HTR-8/SVneo (cell line): ENCODE data around the gene LRRK2.

Experiments used
- DNase-seq: peaks from one replicate; pipeline ENCODE4 v3.0.0; 2011; ENCODE audit warnings: low spot score, mixed read lengths; ENCODE audit not compliant: insufficient read length
- FAIRE-seq: peaks from 2 replicates; lab custom pipeline; 2011; peaks lifted over from hg19 to GRCh38; lab: Jason Lieb, UNC

LRRK2 gene

DNA sequence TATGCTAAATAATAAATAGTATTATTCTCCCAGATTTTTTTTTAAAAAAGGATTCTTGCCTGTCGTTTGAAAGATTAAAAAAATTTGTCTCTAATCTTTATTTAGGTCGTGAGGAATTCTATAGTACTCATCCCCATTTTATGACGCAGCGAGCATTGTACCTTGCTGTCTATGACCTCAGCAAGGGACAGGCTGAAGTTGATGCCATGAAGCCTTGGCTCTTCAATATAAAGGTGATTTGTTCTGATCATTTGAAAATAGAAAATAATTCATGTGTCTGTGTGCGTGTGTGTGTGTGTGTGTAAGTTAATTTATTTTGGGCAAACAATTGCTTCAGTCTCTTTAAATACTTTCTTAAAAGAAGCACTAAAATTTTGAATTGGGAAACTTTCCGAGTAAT lies 84.2 kb downstream of the LRRK2 start:
- DNase-seq, result no peak
- FAIRE-seq, result no peak

DNA sequence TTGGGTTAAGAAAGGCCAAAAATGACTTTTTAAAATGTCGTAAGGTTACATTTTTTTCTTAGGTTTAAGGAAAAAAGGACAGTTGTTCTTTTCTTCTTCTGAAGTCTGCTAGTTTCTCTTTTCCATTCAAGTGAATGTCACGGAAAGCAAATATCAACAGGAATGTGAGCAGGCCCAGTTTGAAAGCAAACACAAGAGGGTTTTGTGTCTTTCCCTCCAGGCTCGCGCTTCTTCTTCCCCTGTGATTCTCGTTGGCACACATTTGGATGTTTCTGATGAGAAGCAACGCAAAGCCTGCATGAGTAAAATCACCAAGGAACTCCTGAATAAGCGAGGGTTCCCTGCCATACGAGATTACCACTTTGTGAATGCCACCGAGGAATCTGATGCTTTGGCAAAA lies 85.4 kb downstream of the LRRK2 start:
- no peak for FAIRE-seq
- DNase-seq, result no peak

DNA sequence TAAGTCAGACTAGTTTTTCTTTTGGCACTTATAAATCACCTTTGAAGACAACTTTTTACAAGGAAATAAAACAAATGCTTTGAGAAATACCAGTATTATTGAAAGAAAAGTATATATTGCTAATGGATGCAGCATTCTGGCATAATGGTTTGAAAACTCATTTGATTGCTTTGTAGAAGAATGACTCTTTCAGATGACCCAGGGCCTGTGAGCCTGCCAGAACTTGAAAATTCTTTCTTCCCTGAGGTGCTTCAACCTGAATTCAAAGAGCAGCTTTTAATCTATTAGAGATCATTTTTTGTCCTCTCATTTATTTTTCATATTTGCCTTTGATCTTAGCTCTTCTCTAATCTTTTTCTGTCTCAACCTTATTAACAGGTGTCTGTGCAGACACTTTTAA lies 87.4 kb downstream of the LRRK2 start:
- FAIRE-seq (no peak), DNase-seq (no peak)

DNA sequence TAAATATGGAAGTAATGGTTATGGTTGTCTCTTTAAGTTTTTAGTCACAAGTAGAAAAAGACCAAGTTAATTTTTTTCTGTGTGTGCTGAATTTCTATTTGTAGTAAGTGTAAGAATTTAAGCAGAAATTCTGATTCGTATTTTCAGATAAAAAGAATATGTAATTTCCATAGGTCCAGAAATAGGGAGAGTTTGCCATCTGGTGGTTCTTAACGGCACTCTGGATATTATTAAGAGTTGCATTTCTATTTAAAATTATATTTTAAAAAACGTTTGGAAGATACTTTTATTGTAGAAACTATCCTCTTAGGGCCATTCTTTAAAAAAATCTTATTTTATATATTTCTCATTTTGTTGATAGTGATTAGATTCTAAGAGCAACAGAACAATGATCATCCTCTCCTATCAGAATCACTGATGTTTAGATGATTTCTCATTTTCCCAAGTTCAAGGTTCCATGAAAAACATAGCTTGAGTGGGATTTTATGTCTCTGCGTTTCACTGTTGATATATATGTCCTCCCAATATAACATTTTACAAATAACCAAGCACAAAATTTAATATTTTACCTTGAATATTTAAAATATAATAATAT lies 88.3 kb downstream of the LRRK2 start:
- DNase-seq, result no peak

DNA sequence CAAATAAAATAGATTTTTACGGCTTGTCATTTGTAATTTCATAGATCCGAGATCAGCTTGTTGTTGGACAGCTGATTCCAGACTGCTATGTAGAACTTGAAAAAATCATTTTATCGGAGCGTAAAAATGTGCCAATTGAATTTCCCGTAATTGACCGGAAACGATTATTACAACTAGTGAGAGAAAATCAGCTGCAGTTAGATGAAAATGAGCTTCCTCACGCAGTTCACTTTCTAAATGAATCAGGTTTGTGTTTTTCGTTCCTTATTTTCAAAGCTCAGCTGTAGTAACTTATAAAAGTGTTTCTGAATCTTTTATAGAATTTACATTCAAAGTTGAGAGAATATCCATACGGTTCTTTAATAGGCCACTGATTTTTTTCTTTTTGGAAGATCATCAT lies 89.1 kb downstream of the LRRK2 start:
- FAIRE-seq (no peak), DNase-seq (no peak)

More for the DNA sequence above, 88.3 kb downstream of the LRRK2 start:
- no peak for FAIRE-seq

DNA sequence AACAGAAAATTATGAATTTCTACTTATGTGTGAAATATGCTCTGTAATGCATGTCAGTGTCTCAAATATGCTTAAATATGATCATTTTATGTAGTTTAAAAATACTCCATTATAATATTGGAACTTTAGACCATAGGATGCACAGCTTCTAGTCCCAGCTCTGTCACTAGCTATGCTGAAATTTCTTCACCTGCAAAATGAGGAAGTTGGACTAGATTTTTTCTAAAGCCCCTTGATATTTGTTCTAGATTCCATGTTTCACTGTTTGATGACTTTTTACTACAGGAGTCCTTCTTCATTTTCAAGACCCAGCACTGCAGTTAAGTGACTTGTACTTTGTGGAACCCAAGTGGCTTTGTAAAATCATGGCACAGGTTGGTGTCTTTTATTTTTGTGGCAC lies 90.1 kb downstream of the LRRK2 start:
- FAIRE-seq (no peak), DNase-seq (no peak)

DNA sequence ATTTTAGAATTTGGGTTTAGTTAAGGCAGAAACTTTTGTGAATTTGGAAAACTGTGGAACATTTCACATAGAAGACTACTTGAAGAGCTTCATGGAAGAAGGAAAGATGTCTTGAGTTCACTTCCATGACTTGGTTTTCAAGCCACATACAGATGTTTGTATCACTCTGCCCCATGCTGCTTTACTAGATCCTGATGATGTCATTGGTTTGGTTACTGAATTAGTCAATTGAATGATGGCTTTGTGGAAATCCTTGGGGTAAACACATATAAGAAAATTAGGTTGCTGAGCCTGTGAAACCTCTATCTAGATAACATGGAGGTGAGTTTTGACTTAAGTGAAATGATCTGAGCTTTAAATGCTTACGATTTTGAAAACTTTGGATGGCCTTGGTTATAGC lies 90.6 kb downstream of the LRRK2 start:
- FAIRE-seq (no peak), DNase-seq (no peak)

DNA sequence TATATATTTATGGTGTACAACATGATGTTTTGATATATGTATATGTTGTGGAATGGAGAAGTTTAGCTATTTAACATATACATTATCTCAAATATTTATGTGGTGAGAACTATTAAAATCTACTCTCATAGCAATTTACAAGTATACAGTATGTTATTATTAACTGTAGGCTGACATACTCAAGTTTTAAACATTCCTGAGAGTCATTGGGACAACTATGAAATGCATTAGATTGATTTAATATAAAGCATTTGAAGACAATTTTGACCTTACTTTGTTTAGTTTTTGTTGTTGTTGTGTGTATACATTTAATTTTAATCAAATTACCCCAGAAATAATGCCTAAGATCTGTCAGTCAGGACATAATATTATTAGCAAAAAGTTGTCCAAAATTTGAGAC lies 99.5 kb downstream of the LRRK2 start:
- DNase-seq (no peak), FAIRE-seq (no peak)

DNA sequence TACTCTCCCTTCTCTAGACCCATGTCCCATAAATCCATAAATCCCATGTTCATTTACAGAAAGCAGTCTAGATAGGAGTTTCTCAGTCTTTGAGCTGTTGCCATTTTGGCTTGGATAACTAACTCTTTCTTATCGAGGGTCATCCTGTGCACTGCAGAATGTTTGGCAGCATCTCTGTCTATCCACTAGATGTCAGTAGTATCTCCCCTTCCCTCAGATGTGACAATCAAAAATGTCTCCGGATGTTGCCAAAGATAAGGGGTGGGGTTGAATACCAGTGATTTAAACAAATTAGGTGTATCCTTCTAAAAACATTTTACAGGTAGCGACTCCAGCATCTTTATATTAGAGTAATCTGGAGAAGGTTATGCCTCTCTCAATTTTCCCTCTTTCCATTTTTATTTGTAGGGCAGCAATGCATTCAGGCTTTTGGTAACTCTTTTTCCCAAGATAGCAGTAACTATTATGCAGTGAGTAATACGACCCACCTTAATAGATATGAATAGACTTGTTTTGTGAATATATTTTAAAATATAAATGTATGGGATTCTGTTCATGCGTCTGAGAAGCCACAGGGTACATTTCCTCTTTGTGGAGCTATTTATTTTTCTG lies 100.7 kb downstream of the LRRK2 start:
- DNase-seq (peak; percentile 0), FAIRE-seq (no peak)

DNA sequence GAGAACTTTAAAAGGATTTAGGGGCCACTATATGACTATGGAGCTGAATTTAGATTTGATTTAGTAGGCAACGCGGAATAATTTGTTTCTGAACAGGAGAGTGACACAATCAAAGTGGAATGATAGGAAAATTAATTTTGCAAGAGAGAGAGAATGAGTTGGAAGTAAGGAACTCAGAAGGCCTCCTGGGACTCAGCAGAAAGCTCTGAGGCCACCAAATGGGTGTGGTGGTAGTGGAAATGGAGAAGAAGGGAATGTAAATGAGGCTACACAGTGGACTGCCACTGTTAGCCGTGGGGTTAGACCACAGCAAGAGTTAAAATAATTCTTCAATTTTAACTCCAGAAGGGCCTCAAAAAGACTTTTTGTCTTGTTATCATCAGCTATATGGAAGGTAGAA lies 102.7 kb downstream of the LRRK2 start:
- FAIRE-seq (no peak), DNase-seq (no peak)

DNA sequence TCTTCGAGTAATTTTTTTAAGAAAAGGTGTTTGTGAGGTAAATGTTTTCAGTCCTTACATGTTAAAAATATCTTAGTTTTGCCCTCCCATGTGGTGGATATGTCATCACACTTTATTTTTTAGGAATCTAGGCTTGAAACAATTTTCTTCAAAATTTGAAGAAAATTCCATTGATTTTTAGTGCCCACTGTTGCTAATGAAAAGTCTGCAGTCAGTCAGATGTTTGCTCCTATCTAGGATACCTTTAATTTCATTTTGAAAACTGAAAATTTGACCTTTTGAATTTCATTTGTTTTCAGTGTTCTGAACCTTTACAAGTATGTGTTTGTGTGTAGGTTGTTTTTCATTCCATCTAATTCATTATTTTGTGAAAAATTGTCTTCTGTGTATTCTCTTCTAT lies 105.4 kb downstream of the LRRK2 start:
- FAIRE-seq (no peak), DNase-seq (no peak)

DNA sequence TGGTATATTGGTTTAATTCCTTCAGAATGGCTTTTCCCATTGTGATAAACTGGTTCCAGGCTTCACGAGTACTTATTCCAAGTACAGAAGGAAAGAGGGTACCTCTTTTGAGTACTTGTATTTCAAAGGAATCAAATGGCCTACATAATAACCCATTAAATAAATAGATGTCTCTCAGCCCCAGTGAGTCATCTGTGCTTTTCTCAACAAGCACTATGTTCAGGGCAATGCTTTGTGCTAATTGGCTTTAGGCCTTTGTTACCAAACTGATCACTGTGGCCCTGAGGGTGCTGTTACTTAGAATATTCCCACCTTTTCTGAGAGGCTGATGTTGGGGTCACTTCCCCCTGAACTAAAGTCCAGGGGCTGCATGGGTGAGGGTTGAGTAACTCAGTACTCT lies 107.1 kb downstream of the LRRK2 start:
- DNase-seq (no peak), FAIRE-seq (no peak)

DNA sequence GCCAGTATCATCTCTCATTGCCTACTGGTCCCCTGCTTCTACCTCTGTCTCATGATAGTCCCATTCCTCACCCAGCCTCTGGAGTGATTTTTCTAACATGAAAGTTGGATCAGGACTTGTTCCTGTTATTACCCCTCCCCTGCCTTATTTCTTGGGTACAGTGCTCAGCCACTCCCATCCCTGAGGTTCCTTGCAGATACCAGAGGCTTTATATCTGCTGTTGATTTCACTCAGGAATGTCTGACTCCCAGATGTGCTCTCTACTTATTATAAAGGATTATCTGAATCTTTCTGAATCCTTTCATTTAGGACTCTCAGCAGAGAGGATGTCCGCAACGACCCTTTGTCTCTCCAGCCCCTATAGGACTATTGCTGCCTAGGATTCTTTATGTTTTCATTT lies 111.2 kb downstream of the LRRK2 start:
- no peak for FAIRE-seq
- no peak for DNase-seq

DNA sequence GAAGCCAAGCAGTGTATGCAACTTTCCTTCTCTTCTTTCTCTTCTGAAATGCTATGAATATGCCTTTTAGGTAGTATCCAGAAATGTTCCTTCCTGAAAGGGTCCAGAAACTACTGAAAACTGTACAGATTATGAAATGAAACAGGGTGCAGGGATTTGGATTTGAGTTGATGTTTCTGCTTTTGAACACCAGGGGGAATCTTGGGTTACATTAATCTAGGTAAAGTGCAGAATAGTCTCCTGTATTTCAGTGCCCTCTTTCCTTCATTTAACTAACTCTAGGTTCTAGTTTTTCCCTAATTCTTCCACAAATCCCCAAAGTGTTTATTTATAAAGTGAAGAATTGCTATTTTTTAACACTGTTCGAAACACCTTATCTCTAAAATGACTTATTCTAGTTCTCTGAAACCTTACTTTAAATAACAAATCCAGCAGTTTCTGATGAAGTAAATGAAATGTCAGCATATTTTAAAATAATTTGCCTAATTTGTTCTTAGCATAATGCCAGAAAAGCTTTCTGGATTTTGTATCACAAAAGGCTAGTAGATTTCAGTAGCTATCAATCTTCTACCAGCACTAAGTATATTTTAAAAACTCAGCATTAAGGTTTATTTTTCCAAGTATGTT lies 111.9 kb downstream of the LRRK2 start:
- FAIRE-seq (no peak), DNase-seq (no peak)

DNA sequence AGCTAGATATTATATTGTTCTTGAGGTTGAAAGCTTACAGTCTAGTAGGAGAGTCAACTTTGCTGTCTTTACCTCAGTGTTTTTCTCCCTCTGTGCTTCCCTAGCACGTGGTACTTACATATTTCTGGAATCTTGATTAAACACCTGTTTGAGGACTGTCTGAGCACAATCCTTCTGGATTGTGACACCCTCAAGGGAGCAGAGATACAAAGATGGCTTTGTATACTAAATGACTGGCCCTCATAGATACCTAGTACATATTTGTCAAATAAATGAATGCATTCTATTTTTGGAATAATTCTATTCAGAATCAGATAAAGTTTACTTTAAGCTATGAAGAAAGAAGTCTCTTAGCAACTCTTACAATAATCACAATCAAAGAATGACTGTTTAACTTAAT lies 113.3 kb downstream of the LRRK2 start:
- FAIRE-seq (no peak), DNase-seq (no peak)

DNA sequence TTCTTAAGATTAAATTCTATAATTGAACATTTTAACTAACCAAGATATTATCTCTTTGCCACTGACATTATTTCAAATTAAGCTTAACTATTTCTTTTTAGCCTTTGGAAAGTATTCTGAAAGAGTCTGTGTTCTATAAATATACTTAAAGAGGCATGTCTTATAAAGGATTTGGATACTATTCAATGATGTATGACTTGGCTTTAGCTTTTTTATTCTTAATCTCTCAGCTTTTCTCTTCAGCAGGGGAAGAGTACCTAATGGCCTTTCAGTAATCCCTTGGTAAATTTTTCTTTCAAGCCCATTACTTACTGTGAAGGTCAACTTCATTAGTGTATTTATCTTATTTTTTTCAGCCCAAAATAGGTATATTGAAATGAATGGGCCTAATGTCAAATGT lies 113.8 kb downstream of the LRRK2 start:
- no peak for DNase-seq
- no peak for FAIRE-seq

DNA sequence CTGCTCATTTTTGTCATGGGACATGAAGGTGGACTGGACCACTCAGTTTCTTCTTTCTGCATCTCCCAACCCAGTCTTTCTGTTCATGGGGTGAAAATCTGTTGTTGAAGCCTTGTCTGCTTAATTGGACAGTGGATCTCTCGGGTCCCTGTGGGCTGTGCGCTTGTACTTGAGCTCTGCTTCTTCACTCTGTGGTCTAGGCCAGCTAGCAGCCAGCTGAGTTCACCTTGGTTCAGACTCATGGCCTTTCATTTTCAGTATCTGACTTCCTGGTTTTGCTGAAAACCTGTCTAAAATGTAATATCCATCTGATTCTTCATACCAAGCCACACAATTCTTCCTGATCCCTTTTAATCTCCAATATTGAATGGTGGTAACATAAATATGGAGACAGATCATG lies 117.2 kb downstream of the LRRK2 start:
- no peak for DNase-seq
- FAIRE-seq, result no peak

DNA sequence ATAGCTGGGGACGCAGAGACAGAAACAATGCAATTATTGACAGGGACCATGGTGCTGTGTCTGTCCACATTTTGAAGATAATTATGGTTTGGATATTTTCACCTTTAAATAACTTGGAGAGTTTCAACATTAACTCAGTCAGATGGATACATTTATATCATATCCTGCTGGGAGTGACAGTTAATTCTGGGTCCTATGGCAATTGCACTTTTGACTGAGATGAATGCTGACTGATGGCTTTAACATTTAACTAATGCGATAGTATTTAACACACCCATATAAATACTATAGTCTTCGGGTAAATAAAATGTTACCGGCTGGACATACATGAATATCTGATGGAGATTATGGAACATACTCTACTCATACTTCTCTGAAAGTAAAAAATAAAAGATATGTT lies 118.3 kb downstream of the LRRK2 start:
- FAIRE-seq, result no peak
- no peak for DNase-seq

DNA sequence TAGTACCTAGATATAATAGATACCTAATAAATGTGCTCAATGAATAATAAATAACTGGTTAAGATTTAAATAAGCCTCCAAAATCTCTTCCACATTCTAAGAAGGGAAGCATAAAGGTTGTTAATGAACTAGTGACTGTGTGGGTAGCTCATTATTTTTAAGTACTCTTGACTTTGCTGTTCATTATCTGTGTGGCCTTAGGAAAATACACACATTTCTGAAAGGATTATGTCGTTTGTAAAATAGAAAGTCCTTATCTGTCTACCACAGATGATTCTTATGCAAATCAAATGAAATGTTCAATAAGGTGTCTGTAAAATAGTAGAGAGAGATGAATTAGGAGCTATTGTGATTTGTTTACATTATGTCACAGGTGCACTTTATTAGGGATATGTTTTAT lies 119.5 kb downstream of the LRRK2 start:
- no peak for DNase-seq
- FAIRE-seq, result no peak

DNA sequence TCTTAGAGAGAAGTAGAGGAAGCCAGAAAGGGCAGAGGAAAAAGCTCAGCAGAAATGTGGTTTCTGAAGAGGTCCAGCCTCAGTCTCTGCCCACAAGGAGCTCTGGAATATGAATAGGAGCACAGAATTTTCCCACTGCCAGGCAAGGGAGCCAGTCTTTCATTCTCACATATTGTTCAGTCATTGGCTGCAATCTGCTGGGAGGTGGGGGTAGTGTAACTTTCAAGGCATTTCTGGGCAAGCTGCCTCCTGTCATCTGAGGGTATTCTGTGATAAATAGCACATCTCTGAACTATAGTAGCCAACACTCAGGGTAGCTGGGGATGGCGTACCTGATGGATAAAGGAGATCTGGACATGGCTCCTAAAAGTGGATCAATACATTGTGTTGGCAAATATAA lies 127.2 kb downstream of the LRRK2 start:
- no peak for DNase-seq
- FAIRE-seq, result no peak

DNA sequence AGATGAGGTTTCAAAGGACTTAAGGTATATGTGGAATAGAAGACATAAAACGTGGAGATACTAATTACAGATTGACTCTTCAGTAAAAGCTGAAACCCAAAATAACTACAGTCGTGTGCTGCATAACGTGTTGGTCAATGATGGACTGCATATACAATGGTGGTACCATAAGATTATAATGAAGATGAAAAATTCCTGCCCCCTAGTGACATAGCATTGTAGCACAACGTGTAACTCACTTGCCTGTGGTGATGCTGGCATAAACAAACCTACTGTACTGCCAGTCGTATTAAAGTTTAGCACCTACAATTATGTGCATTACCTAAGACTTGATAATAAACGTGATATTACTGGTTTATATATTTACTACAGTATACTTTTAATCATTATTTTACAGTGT lies 150.3 kb downstream of the LRRK2 start:
- no peak for DNase-seq
- FAIRE-seq, result no peak
